Trophoblast cell (in vitro differentiated cells and primary cell): Measurements from ENCODE around the gene IMMP2L.
A peak's percentile ranks its signal among the peaks of the same experiment; 100 is the strongest.

Experiments
- DNase-seq, 2 donors: peaks; one replicate each; pipeline ENCODE4 v3.0.0-alpha.2; 2016
- H2AFZ ChIP-seq: 2 replicates; pipeline ENCODE4 v1.6.1; 2013; ENCODE audit warnings: low read length, moderate library complexity, mild to moderate bottlenecking; ENCODE audit not compliant: insufficient read depth, poor library complexity
- H2AK5ac ChIP-seq: 2 replicates; pipeline ENCODE4 v1.6.1; 2013; ENCODE audit warnings: mild to moderate bottlenecking, low read length
- H2BK120ac ChIP-seq: 2 replicates; pipeline ENCODE4 v1.6.1; 2013; ENCODE audit warnings: low read length, mild to moderate bottlenecking, moderate library complexity; ENCODE audit not compliant: insufficient read depth, poor library complexity
- H2BK12ac ChIP-seq: 2 replicates; pipeline ENCODE4 v1.6.1; 2013; ENCODE audit warnings: mild to moderate bottlenecking, low read length, moderate library complexity
- H2BK5ac ChIP-seq: 2 replicates; pipeline ENCODE4 v1.6.1; 2013; ENCODE audit warnings: low read length, low read depth, moderate library complexity, mild to moderate bottlenecking; ENCODE audit not compliant: poor library complexity
- H3K14ac ChIP-seq: 2 replicates; pipeline ENCODE4 v1.6.1; 2013; ENCODE audit warnings: mild to moderate bottlenecking, low read length
- H3K18ac ChIP-seq: 2 replicates; pipeline ENCODE4 v1.6.1; 2013; ENCODE audit warnings: mild to moderate bottlenecking, low read length
- H3K23ac ChIP-seq: 2 replicates; pipeline ENCODE4 v1.6.1; 2013; ENCODE audit warnings: low read length
- H3K27ac ChIP-seq: 2 replicates; pipeline ENCODE4 v1.5.1; 2013; ENCODE audit warnings: low read depth, mild to moderate bottlenecking, inconsistent platforms, low read length, moderate library complexity
- H3K27me3 ChIP-seq: 2 replicates; pipeline ENCODE4 v1.6.1; 2013; ENCODE audit warnings: inconsistent platforms, mild to moderate bottlenecking, low read length, moderate library complexity; ENCODE audit not compliant: insufficient read depth
- H3K36me3 ChIP-seq, 2 experiments: 1 replicate in 1 of 2; 2 replicates in 1 of 2; pipeline ENCODE4 v1.6.1; 2013; ENCODE audit warnings: low read length in 2 of 2, mild to moderate bottlenecking in 2 of 2, moderate library complexity in 1 of 2; ENCODE audit not compliant: insufficient read depth in 2 of 2, control insufficient read depth in 1 of 2
- H3K4ac ChIP-seq: 2 replicates; pipeline ENCODE4 v1.6.1; 2013; ENCODE audit warnings: low read depth, mild to moderate bottlenecking, low read length, moderate library complexity
- H3K4me1 ChIP-seq, 2 experiments: 1 replicate in 1 of 2; 2 replicates in 1 of 2; pipeline ENCODE4 v1.6.1; 2013; ENCODE audit warnings: low read length in 2 of 2, mild to moderate bottlenecking in 2 of 2, moderate library complexity in 1 of 2; ENCODE audit not compliant: insufficient read depth in 2 of 2, control insufficient read depth in 1 of 2
- H3K4me2 ChIP-seq: 2 replicates; pipeline ENCODE4 v1.6.1; 2013; ENCODE audit warnings: inconsistent platforms, mild to moderate bottlenecking, low read length, moderate library complexity
- H3K4me3 ChIP-seq: 2 replicates; pipeline ENCODE4 v1.5.1; 2013; ENCODE audit warnings: mild to moderate bottlenecking, low read depth, low read length, inconsistent platforms
- H3K79me1 ChIP-seq: one replicate; pipeline ENCODE4 v1.6.1; 2013; ENCODE audit warnings: low read length
- H3K79me2 ChIP-seq: 2 replicates; pipeline ENCODE4 v1.6.1; 2013; ENCODE audit warnings: low read length, mild to moderate bottlenecking; ENCODE audit not compliant: control insufficient read depth, insufficient read depth, poor library complexity
- H3K9ac ChIP-seq: 2 replicates; pipeline ENCODE4 v1.6.1; 2013; ENCODE audit warnings: mild to moderate bottlenecking, low read length
- H3K9me3 ChIP-seq: 2 replicates; pipeline ENCODE4 v1.6.1; 2013; ENCODE audit warnings: low read depth, mild to moderate bottlenecking, control low read depth, inconsistent platforms, low read length; ENCODE audit not compliant: insufficient read depth
- H4K12ac ChIP-seq: 2 replicates; pipeline ENCODE4 v1.6.1; 2013; ENCODE audit warnings: low read depth, mild to moderate bottlenecking, low read length, moderate library complexity
- H4K8ac ChIP-seq: 2 replicates; pipeline ENCODE4 v1.6.1; 2013; ENCODE audit warnings: low read depth, mild to moderate bottlenecking, low read length, moderate library complexity
- H4K91ac ChIP-seq: one replicate; pipeline ENCODE4 v1.6.1; 2013; ENCODE audit warnings: low read depth, mild to moderate bottlenecking, low read length, moderate library complexity
- WGBS: extraction: QIAGEN DNeasy Blood & Tissue Kit; methylation state at CpG from one replicate; pipeline ENCODE4 v1.1.7; 2013; ENCODE audit warnings: missing lambda C conversion rate; ENCODE audit not compliant: insufficient read length, insufficient coverage; ENCODE audit errors: extremely low coverage; 5-methylcytosine and 5-hydroxymethylcytosine counted together

Gene IMMP2L

DNA sequence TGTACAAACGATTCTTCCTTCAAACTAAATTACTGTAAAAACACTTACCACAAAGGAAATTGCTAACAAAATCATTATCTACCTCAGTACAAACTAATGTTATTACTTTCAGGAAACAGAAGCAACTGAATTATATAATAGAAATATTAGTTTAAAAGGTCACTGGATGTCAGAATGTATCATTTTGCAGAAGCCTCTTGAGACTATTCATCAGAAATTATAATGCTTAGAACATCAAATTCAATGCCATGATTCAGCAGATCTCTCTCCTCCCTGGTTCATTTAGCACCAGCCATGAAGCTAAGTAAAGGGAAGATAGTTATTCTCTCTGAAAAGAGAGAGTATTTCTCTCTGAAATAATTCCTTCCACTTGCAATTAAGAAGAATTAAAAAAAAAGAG lies 223.3 kb downstream of the IMMP2L start:
- H3K27ac ChIP-seq: no peak overlapping the region
- H2BK120ac ChIP-seq: no peak overlapping the region
- H3K4ac ChIP-seq: no peak overlapping the region
- no peak overlapping the region for H3K9ac ChIP-seq
- WGBS: no CpG with 5 or more reads among the region's 1 CpG
- no peaks in the 10 kb centered on the region for H3K36me3 ChIP-seq
- H3K27me3 ChIP-seq: no peaks in the 10 kb centered on the region
- no peak overlapping the region for H3K4me3 ChIP-seq
- no peak overlapping the region for H3K18ac ChIP-seq
- H4K8ac ChIP-seq: no peak overlapping the region
- H2AFZ ChIP-seq: no peak overlapping the region
- no peaks in the 10 kb centered on the region for H3K79me2 ChIP-seq
- no peak for DNase-seq
- no peaks in the 10 kb centered on the region for H3K4me1 ChIP-seq
- no peak overlapping the region for H4K91ac ChIP-seq
- no peaks in the 10 kb centered on the region for H3K79me1 ChIP-seq
- H2BK12ac ChIP-seq: no peak overlapping the region
- H3K23ac ChIP-seq: no peak overlapping the region
- no peak overlapping the region for H3K14ac ChIP-seq
- H2AK5ac ChIP-seq: no peak overlapping the region
- peaks cover 1% of the 10 kb centered on the region for H3K9me3 ChIP-seq
- H4K12ac ChIP-seq: no peak overlapping the region
- H3K4me2 ChIP-seq: no peak overlapping the region
- H2BK5ac ChIP-seq: no peak overlapping the region

DNA sequence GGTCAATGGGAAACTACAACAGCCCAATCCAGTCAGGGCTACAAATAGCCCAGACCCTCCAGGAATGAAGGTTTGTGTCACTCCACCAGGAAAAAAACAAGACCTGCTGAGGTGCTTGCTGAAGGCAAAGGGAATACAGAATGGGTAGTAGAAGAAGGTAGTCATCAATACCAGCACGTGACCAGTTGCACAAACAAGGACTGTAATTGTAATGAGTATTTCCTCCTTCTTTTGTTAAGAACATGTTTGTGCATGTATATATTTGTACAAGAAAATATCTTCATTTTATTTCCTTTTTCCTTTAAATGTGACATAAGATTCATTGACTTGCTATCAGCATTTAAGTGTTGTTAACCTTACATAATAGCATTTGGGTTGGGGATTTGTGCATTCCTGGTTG lies 229.3 kb downstream of the IMMP2L start:
- Histone ChIP-seq H3K18ac (no peak overlapping the region), H2BK120ac (no peak overlapping the region), H4K8ac (no peak overlapping the region), H4K12ac (no peak overlapping the region), H3K14ac (no peak overlapping the region), H3K4me3 (no peak overlapping the region), H3K4ac (no peak overlapping the region), H4K91ac (no peak overlapping the region), H2AFZ (no peak overlapping the region), H2BK12ac (no peak overlapping the region), H2AK5ac (no peak overlapping the region), H3K4me1 (no peaks in the 10 kb centered on the region), H3K23ac (no peak overlapping the region), H3K27me3 (no peaks in the 10 kb centered on the region), H3K79me1 (no peaks in the 10 kb centered on the region), H3K79me2 (no peaks in the 10 kb centered on the region), H3K27ac (no peak overlapping the region), H3K9ac (no peak overlapping the region), H3K36me3 (no peaks in the 10 kb centered on the region), H3K9me3 (no peaks in the 10 kb centered on the region), H3K4me2 (no peak overlapping the region), H2BK5ac (no peak overlapping the region)
- no CpG with 5 or more reads among the region's 1 CpG for WGBS
- no peak for DNase-seq

DNA sequence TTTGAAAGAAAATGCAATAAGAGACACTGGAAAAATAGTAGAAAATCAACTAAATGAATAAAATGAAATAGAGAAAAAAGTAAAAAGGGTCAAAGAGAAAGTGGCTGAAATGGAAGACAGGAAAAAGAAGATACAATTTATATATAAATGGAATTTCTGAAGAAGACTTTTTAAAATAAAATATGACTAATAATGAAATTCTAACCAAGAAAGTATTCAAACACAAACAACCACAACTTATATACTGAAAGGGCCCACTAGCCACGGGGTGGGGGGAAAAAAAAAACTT lies 232.1 kb downstream of the IMMP2L start:
- Histone ChIP-seq H4K12ac (no peak overlapping the region), H3K4ac (no peak overlapping the region), H3K14ac (no peak overlapping the region), H3K4me3 (no peak overlapping the region), H3K23ac (no peak overlapping the region), H2BK120ac (no peak overlapping the region), H3K4me2 (no peak overlapping the region), H3K9ac (no peak overlapping the region), H2BK5ac (no peak overlapping the region), H2AK5ac (no peak overlapping the region), H3K9me3 (no peaks in the 10 kb centered on the region), H3K27ac (no peak overlapping the region), H4K8ac (no peak overlapping the region), H4K91ac (no peak overlapping the region), H3K36me3 (no peaks in the 10 kb centered on the region), H3K18ac (no peak overlapping the region), H3K4me1 (no peaks in the 10 kb centered on the region), H3K79me2 (no peaks in the 10 kb centered on the region), H3K79me1 (no peaks in the 10 kb centered on the region), H2BK12ac (no peak overlapping the region), H2AFZ (no peak overlapping the region), H3K27me3 (no peaks in the 10 kb centered on the region)
- WGBS: no CpG with 5 or more reads among the region's 1 CpG
- no peak for DNase-seq

GRCh38 chr7:111329367-111330234 lies 232.7 kb downstream of the IMMP2L start:
- H3K27ac ChIP-seq: no peak overlapping the region
- no peak overlapping the region for H2AK5ac ChIP-seq
- H3K27me3 ChIP-seq: no peaks in the 10 kb centered on the region
- H2BK5ac ChIP-seq: no peak overlapping the region
- no peaks in the 10 kb centered on the region for H3K79me1 ChIP-seq
- H3K23ac ChIP-seq: no peak overlapping the region
- no peak overlapping the region for H2BK120ac ChIP-seq
- no peak overlapping the region for H3K14ac ChIP-seq
- no peaks in the 10 kb centered on the region for H3K4me1 ChIP-seq
- no peak overlapping the region for H3K4ac ChIP-seq
- H2BK12ac ChIP-seq: no peak overlapping the region
- no peak overlapping the region for H2AFZ ChIP-seq
- no peaks in the 10 kb centered on the region for H3K9me3 ChIP-seq
- peak in 1 of 2 donors; percentile 3 for DNase-seq
- no peaks in the 10 kb centered on the region for H3K36me3 ChIP-seq
- no peak overlapping the region for H3K9ac ChIP-seq
- H3K18ac ChIP-seq: no peak overlapping the region
- H3K4me3 ChIP-seq: no peak overlapping the region
- H4K8ac ChIP-seq: no peak overlapping the region
- no peak overlapping the region for H4K91ac ChIP-seq
- no peak overlapping the region for H3K4me2 ChIP-seq
- H4K12ac ChIP-seq: no peak overlapping the region
- H3K79me2 ChIP-seq: no peaks in the 10 kb centered on the region
- no CpG with 5 or more reads among the region's 5 CpGs for WGBS
